B cell (primary cell): ENCODE measurements around the gene ACSS1.

Experiments
- CTCF ChIP-seq: fragments of 200-600 bp; IDR thresholded peaks from one replicate; pipeline ENCODE4 v1.8.0; 2022; ENCODE audit warnings: antibody characterized with exemption, mild to moderate bottlenecking
- EZH2 ChIP-seq: IDR thresholded peaks from 2 replicates; pipeline ENCODE4 v1.6.1; 2012; ENCODE audit warnings: borderline replicate concordance, low read depth, mild to moderate bottlenecking, moderate library complexity, low read length; ENCODE audit not compliant: insufficient read depth, poor library complexity, severe bottlenecking

GRCh38 chr20:25022680-25023079 is 35.3 kb downstream of the ACSS1 start:
- TF ChIP-seq CTCF (no peak), EZH2 (no peak)
